Motor neuron (in vitro differentiated cells): Measurements from ENCODE around the gene ARFIP1. TPM values are rescaled to one million over a fixed set of nuclear protein-coding genes. Genes with fewer than 3 reads are reported as not detected.
A peak's percentile ranks its signal among the peaks of the same experiment; 100 is the strongest.
"Not testable (repeated sequence)": the region's sequence is repeated elsewhere in the genome, so short reads cannot be mapped to it uniquely, and the experiment has no call there.

Experiments used
- ATAC-seq, 8 experiments: fragments of 200-7000 bp; cut with Tn5 transposase; replicated peaks in 6 of 8; 2 replicates each; pipeline ENCODE4 v1.8.0; 2021; ENCODE audit warnings: mild to moderate bottlenecking in 8 of 8, moderate library complexity in 8 of 8
- H3K27ac ChIP-seq, 2 donors: fragments of 250-450 bp; sonication (Bioruptor Pico); 2 replicates each; pipeline ENCODE4 v1.9.0; 2021; ENCODE audit warnings: antibody characterized with exemption in 2 of 2, mild to moderate bottlenecking in 2 of 2, moderate library complexity in 1 of 2
- H3K4me1 ChIP-seq, 2 donors: fragments of 250-450 bp; sonication (Bioruptor Pico); replicated peaks in 1 of 2; 2 replicates each; pipeline ENCODE4 v1.6.1; 2021; ENCODE audit warnings: antibody characterized with exemption in 2 of 2, mild to moderate bottlenecking in 2 of 2, moderate library complexity in 1 of 2
- H3K4me3 ChIP-seq, 5 donors: fragments of 250-450 bp; sonication (Bioruptor Pico); 2 replicates each; pipeline ENCODE4 v1.9.0; 2021; ENCODE audit warnings: antibody characterized with exemption in 5 of 5, mild to moderate bottlenecking in 5 of 5, moderate library complexity in 4 of 5
- WGBS, 10 experiments: fragments of 450-650 bp; shearing (Covaris generic); methylation state at CpG; one replicate each; pipeline ENCODE4 v1.0.0; 2022; 5-methylcytosine and 5-hydroxymethylcytosine counted together
- in situ Hi-C, 9 experiments: fragments of 400-800 bp; cut with MboI; loops; one replicate each; pipeline ENCODE4 v1.15.0; 2021; ENCODE audit warnings: low sequenced_read_pairs in 9 of 9, low pct_unique_long_range_greater_than_20kb in 2 of 9; ENCODE audit not compliant: unreplicated experiment in 9 of 9
- total RNA-seq, 8 experiments: library from RNA; unstranded; fragments of 300-600 nt; gene quantifications; 2 replicates each; pipeline versions ENCODE4 v1.2.3 to v1.2.4, GENCODE V29; 2022

ARFIP1 gene
- 10 to 100 TPM; 20.6 to 41.9 (median 29.7) TPM for total RNA-seq

GRCh38 chr4:152779513-152780266, at the start of gene ARFIP1, which contains the start of gene TIGD4:
Gene ARFIP1 (plus strand): TSS chr4:152779954. CDS start chr4:152829634, 49,680 bp downstream.
Gene TIGD4 (minus strand): TSS chr4:152779730. CDS start chr4:152771004, 8,726 bp downstream.
- peaks cover 19 to 37% of the 10 kb centered on the region in 2 donors for H3K4me1 ChIP-seq
- 0 to 1% (median 0%) methylated on average over 3 to 25 of the region's 55 CpGs; no CpG with 5 or more reads in 4 of the 10 experiments for WGBS, 10 experiments
- in situ Hi-C loops, result no loop called here
- H3K4me3 ChIP-seq, result peak within 1 kb of the TSS; percentile 55 to 86 (median 74)
- H3K27ac ChIP-seq, result peak within 1 kb of the TSS; percentile 88 to 90
- ATAC-seq, result peak; percentile 91 to 95 (median 93)

GRCh38 chr4:152731997-152732396, 47.8 kb upstream of the ARFIP1 start:
- no peak for ATAC-seq
- WGBS, 10 experiments, result 72 to 100% (median 100%) methylated on average over 2 of the region's 2 CpGs; no CpG with 5 or more reads in 1 of the 10 experiments
- no peaks in the 10 kb centered on the region for H3K4me1 ChIP-seq
- in situ Hi-C loops, result loop anchor here in 2 of 9 experiments (25.0 kb wide), 1 partner anchor 220 kb away; no protein-coding TSS in a partner anchor
- no peak overlapping the region for H3K4me3 ChIP-seq
- H3K27ac ChIP-seq, result no peak overlapping the region

GRCh38 chr4:152734015-152734698, 45.6 kb upstream of the ARFIP1 start:
- Histone ChIP-seq H3K27ac (no peak overlapping the region), H3K4me1 (no peaks in the 10 kb centered on the region), H3K4me3 (no peak overlapping the region)
- no peak for ATAC-seq
- 33 to 100% (median 69%) methylated on average over 1 to 4 of the region's 5 CpGs; no CpG with 5 or more reads in 5 of the 10 experiments for WGBS, 10 experiments
- in situ Hi-C loops, result loop anchor here in 2 of 9 experiments (25.0 kb wide), 1 partner anchor 222 kb away; no protein-coding TSS in a partner anchor

GRCh38 chr4:152734699-152735050, 45.1 kb upstream of the ARFIP1 start:
- Histone ChIP-seq H3K4me3 (no peak overlapping the region), H3K27ac (no peak overlapping the region), H3K4me1 (no peaks in the 10 kb centered on the region)
- in situ Hi-C loops, result loop anchor here in 2 of 9 experiments (25.0 kb wide), 1 partner anchor 222 kb away; no protein-coding TSS in a partner anchor
- WGBS, 10 experiments, result 40 to 83% (median 66%) methylated on average over 1 to 3 of the region's 3 CpGs; no CpG with 5 or more reads in 4 of the 10 experiments
- no peak for ATAC-seq

- in situ Hi-C loops, result loop anchor here in 2 of 9 experiments (25.0 kb wide), 1 partner anchor 223 kb away; no protein-coding TSS in a partner anchor
- no peaks in the 10 kb centered on the region for H3K4me1 ChIP-seq
- ATAC-seq, result peak in 3 of 8 experiments; percentile 33 to 55 (median 44)
- WGBS, 10 experiments, result 0 to 80% (median 25%) methylated on average over 1 to 2 of the region's 2 CpGs; no CpG with 5 or more reads in 1 of the 10 experiments
- no peak overlapping the region for H3K27ac ChIP-seq
- H3K4me3 ChIP-seq, result no peak overlapping the region
Measured at GRCh38 chr4:152735396-152735859, 44.3 kb upstream of the ARFIP1 start.

- H3K4me1 ChIP-seq, result no peaks in the 10 kb centered on the region
- H3K27ac ChIP-seq, result no peak overlapping the region
- in situ Hi-C loops, result loop anchor here in 2 of 9 experiments (25.0 kb wide), 1 partner anchor 224 kb away; no protein-coding TSS in a partner anchor
- H3K4me3 ChIP-seq, result no peak overlapping the region
- WGBS, 10 experiments, result 0 to 90% (median 63%) methylated on average over 1 to 3 of the region's 3 CpGs; no CpG with 5 or more reads in 3 of the 10 experiments
- ATAC-seq, result no peak
Measured at GRCh38 chr4:152735906-152736305, 43.8 kb upstream of the ARFIP1 start.

- no peak overlapping the region for H3K27ac ChIP-seq
- no peak for ATAC-seq
- H3K4me1 ChIP-seq, result no peaks in the 10 kb centered on the region
- no peak overlapping the region for H3K4me3 ChIP-seq
- in situ Hi-C loops, result loop anchor here in 2 of 9 experiments (25.0 kb wide), 1 partner anchor 227 kb away; no protein-coding TSS in a partner anchor
- 0 to 79% (median 53%) methylated on average over 1 to 3 of the region's 3 CpGs for WGBS, 10 experiments
Measured at GRCh38 chr4:152738827-152739226, 40.9 kb upstream of the ARFIP1 start.

- Histone ChIP-seq H3K4me3 (no peak overlapping the region), H3K4me1 (no peaks in the 10 kb centered on the region), H3K27ac (no peak overlapping the region)
- WGBS, 10 experiments, result 8 to 78% (median 65%) methylated on average over 2 of the region's 2 CpGs; no CpG with 5 or more reads in 1 of the 10 experiments
- in situ Hi-C loops, result loop anchor here in 2 of 9 experiments (25.0 kb wide), 1 partner anchor 235 kb away; no protein-coding TSS in a partner anchor
- ATAC-seq, result peak in 1 of 8 experiments; percentile 48
Measured at GRCh38 chr4:152747444-152747843, 32.3 kb upstream of the ARFIP1 start.

- in situ Hi-C loops, result loop anchor here in 2 of 9 experiments (25.0 kb wide), 1 partner anchor 236 kb away; no protein-coding TSS in a partner anchor
- H3K4me3 ChIP-seq, result no peak overlapping the region
- ATAC-seq, result no peak
- no peak overlapping the region for H3K27ac ChIP-seq
- WGBS, 10 experiments, result 65 to 93% methylated on average over 3 to 4 of the region's 9 CpGs; no CpG with 5 or more reads in 8 of the 10 experiments
- H3K4me1 ChIP-seq, result no peaks in the 10 kb centered on the region
Measured at GRCh38 chr4:152748619-152749018, 31.1 kb upstream of the ARFIP1 start.

GRCh38 chr4:152763796-152764195, 16.0 kb upstream of the ARFIP1 start:
- WGBS, 10 experiments, result 43 to 100% (median 85%) methylated on average over 1 of the region's 1 CpG; no CpG with 5 or more reads in 4 of the 10 experiments
- no peaks in the 10 kb centered on the region for H3K4me1 ChIP-seq
- in situ Hi-C loops, result no loop called here
- no peak for ATAC-seq
- H3K27ac ChIP-seq, result no peak overlapping the region
- H3K4me3 ChIP-seq, result no peak overlapping the region

GRCh38 chr4:152765069-152765737, 14.6 kb upstream of the ARFIP1 start:
- ATAC-seq, H3K4me1 ChIP-seq, H3K27ac ChIP-seq, H3K4me3 ChIP-seq, in situ Hi-C loops: not testable (repeated sequence)
- no CpG with 5 or more reads among the region's 54 CpGs for WGBS, 10 experiments
